Calu3 (cell line): ENCODE data around the gene RSPO4. TPM values are rescaled to one million over a fixed set of nuclear protein-coding genes. Genes with fewer than 3 reads are reported as not detected.

Source experiments
- BruUV-seq: library from RNA; stranded (reverse); fragments of 400-500 nt; replicated peaks from 2 replicates; lab custom pipeline; 2021; lab: Mats Ljungman, UMichigan
- CTCF ChIA-PET: fragments of 300-600 bp; sonication (Branson Sonifier 250); formaldehyde crosslinking; loops from one replicate; lab custom pipeline; 2022; ENCODE audit warnings: antibody characterized with exemption; lab: Charles Lee
- DNase-seq: peaks from one replicate; pipeline ENCODE4 v3.0.0; 2022
- H3K27ac Mint-ChIP-seq: one replicate; pipeline ENCODE4 v1.8.0; 2022; ENCODE audit warnings: mixed read lengths; ENCODE audit not compliant: unreplicated experiment
- H3K27me3 Mint-ChIP-seq: one replicate; pipeline ENCODE4 v1.8.0; 2022; ENCODE audit warnings: mixed read lengths; ENCODE audit not compliant: unreplicated experiment
- H3K36me3 Mint-ChIP-seq: one replicate; pipeline ENCODE4 v1.8.0; 2022; ENCODE audit warnings: mild to moderate bottlenecking, moderate library complexity, mixed read lengths; ENCODE audit not compliant: insufficient read depth, unreplicated experiment
- H3K4me1 Mint-ChIP-seq: one replicate; pipeline ENCODE4 v1.8.0; 2022; ENCODE audit warnings: mild to moderate bottlenecking, low read depth, mixed read lengths; ENCODE audit not compliant: unreplicated experiment
- H3K4me3 Mint-ChIP-seq: one replicate; pipeline ENCODE4 v1.8.0; 2022; ENCODE audit warnings: mild to moderate bottlenecking, low read depth, moderate library complexity, mixed read lengths; ENCODE audit not compliant: unreplicated experiment
- H3K9me3 Mint-ChIP-seq: one replicate; pipeline ENCODE4 v1.8.0; 2022; ENCODE audit warnings: low read depth, mixed read lengths; ENCODE audit not compliant: unreplicated experiment
- intact Hi-C: fragments of 100-400 bp; cut with micrococcal nuclease; formaldehyde crosslinking; loops from one replicate; pipeline ENCODE4 v1.10.0; 2022; ENCODE audit not compliant: unreplicated experiment
- total RNA-seq: library from RNA; stranded (reverse); gene quantifications from 2 replicates; pipeline ENCODE4 v1.2.3, GENCODE V29; 2022
- TF ChIP-seq, protein P1 (sequence below): fragments of 200-600 bp; IDR thresholded peaks from one replicate; pipeline ENCODE4 v1.8.0; 2022; ENCODE audit warnings: antibody characterized with exemption; ENCODE audit not compliant: unreplicated experiment

RSPO4 gene
- total RNA-seq, 1 experiment from 2014 or later: not detected

DNA sequence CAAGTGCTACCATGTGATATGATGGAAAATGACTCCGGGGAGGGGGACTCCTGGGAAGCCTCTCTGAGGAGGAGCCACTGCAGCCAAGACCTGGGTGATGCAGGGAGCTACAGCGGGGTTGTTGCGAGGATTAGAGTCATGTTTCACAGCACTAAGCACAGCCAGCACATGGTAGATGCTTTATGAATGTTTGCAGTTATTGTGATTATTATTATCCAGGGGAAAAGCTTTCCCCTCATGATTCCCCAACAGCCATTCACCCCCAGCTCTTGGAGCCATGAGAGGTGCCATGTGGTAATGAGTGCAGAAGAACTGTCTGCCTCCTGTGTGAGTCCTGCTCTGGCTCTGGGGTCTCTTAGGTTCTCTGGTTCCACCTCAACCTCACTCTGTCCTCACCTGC is 39.9 kb downstream of the RSPO4 start:
- intact Hi-C loops: no loop called here
- H3K27me3 Mint-ChIP-seq: peaks cover 91% of the 10 kb centered on the region
- H3K4me3 Mint-ChIP-seq: no peak overlapping the region
- H3K36me3 Mint-ChIP-seq: no peaks in the 10 kb centered on the region
- no peak overlapping the region for H3K27ac Mint-ChIP-seq
- CTCF ChIA-PET: no interaction called here
- no peaks in the 10 kb centered on the region for H3K9me3 Mint-ChIP-seq
- H3K4me1 Mint-ChIP-seq: no peaks in the 10 kb centered on the region
- no peak for DNase-seq
- TF ChIP-seq, protein P1, sequence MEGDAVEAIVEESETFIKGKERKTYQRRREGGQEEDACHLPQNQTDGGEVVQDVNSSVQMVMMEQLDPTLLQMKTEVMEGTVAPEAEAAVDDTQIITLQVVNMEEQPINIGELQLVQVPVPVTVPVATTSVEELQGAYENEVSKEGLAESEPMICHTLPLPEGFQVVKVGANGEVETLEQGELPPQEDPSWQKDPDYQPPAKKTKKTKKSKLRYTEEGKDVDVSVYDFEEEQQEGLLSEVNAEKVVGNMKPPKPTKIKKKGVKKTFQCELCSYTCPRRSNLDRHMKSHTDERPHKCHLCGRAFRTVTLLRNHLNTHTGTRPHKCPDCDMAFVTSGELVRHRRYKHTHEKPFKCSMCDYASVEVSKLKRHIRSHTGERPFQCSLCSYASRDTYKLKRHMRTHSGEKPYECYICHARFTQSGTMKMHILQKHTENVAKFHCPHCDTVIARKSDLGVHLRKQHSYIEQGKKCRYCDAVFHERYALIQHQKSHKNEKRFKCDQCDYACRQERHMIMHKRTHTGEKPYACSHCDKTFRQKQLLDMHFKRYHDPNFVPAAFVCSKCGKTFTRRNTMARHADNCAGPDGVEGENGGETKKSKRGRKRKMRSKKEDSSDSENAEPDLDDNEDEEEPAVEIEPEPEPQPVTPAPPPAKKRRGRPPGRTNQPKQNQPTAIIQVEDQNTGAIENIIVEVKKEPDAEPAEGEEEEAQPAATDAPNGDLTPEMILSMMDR: no peak
- no TSS peak for BruUV-seq

DNA sequence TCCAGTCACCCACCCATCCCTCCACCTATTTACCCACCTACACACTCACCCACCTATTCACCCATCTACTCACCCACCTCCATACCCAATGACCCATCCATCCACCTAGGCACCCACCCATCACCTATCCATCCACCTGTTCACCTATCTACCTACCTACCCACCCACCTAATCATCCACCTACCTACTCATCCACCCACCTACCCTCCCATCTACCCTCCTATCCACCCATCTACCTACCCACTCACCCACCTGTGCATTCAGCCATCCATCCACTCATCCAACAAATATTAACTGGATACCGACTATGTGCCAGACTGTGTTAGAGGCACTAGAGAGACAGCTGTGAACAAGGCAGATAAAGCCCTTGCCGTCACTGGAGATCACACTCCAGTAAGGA is 40.3 kb downstream of the RSPO4 start:
- no peak overlapping the region for H3K27ac Mint-ChIP-seq
- CTCF ChIA-PET: no interaction called here
- intact Hi-C loops: no loop called here
- no peak overlapping the region for H3K4me3 Mint-ChIP-seq
- no peaks in the 10 kb centered on the region for H3K4me1 Mint-ChIP-seq
- H3K36me3 Mint-ChIP-seq: no peaks in the 10 kb centered on the region
- no peaks in the 10 kb centered on the region for H3K9me3 Mint-ChIP-seq
- H3K27me3 Mint-ChIP-seq: peaks cover 96% of the 10 kb centered on the region
- TF ChIP-seq, protein P1: no peak
- BruUV-seq: no TSS peak
- no peak for DNase-seq

DNA sequence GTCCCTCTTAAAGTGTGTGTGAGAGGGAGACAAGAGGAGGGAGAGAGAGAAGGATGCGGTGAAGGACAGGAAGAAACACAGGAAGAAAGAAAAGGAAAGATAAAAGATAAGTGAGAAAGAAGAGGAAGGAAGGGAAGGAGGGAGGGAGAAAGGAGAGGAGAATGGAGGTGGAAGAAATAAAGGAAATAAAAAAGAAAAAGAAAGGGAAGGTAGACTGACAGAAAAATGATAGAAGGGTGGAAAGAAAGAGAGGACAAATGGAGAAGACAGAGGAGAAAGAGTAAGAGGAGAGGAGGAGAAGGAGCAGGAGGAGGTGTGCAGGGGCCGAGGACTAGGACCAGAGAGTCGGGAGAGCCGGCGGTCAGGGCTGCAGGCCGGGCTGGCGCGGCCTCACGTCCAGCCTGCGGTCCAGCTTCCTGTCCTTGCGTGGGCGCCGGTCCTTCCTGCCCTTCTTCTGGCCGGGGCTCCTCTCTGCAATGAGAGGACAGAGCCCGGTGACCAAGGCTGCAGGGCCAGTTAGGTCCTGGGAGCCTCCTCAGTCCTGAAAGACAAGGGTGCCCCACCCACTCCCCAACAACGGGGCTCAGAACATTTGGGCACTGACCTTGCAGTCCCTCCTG is 42.0 kb downstream of the RSPO4 start:
- no peaks in the 10 kb centered on the region for H3K36me3 Mint-ChIP-seq
- TF ChIP-seq, protein P1: no peak
- no peak overlapping the region for H3K4me3 Mint-ChIP-seq
- CTCF ChIA-PET: no interaction called here
- intact Hi-C loops: loop anchor here (5.0 kb wide), 1 partner anchor 227 kb away; no protein-coding TSS in a partner anchor
- H3K4me1 Mint-ChIP-seq: no peaks in the 10 kb centered on the region
- no peak overlapping the region for H3K27ac Mint-ChIP-seq
- H3K9me3 Mint-ChIP-seq: no peaks in the 10 kb centered on the region
- no TSS peak for BruUV-seq
- H3K27me3 Mint-ChIP-seq: peaks cover 98% of the 10 kb centered on the region
- DNase-seq: no peak

DNA sequence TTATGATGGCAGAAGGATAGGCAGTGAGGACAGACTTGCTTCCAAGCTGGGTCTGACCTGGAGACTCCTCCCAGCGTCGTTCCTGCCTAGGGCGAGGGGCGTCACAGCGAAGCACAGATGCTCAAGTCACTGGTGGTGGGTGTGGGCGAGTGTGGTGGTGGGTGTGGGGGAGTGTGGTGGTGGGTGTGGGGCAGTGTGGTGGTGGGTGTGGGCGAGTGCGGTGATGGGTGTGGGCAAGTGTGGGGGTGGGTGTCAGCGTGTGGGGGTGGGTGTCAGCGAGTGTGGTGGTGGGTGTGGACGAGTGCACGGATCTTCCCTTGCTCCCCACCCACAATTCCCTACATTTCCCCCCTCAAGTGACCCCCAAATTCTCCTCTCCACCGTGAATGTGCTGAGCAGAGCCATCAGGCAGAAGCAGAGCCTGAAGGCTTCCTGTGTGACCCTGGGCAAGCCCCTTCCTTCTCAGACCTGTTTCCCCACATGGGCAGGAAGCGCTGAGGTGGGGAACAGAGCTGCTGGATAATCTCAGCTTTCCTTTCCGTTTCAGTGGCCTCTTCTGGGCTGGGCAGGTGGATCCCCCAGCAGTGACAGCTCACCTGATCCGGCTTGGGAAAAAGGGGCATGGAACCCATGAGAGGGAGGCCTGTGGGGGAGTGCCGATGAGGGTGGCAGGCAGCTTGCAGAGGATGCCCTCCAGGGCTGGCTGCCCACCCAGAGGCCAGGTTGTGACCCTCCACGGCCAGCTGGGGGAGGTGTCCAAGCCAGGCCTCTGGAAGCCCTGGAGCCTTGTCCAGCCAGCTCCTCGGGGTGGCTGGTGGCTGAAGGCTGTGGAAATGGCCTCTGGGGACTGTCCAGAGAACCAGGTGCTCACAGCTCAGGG is 42.9 kb downstream of the RSPO4 start:
- Mint-ChIP-seq H3K27me3 (peaks cover 98% of the 10 kb centered on the region), H3K4me1 (no peaks in the 10 kb centered on the region), H3K4me3 (no peak overlapping the region), H3K36me3 (no peaks in the 10 kb centered on the region), H3K9me3 (no peaks in the 10 kb centered on the region), H3K27ac (no peak overlapping the region)
- intact Hi-C loops: loop anchor here (5.0 kb wide), 1 partner anchor 228 kb away; no protein-coding TSS in a partner anchor
- BruUV-seq: no TSS peak
- TF ChIP-seq, protein P1: no peak
- no peak for DNase-seq
- CTCF ChIA-PET: no interaction called here
